Endothelial cell of umbilical vein (primary cell): ENCODE results near the gene MRGPRG. TPM values are rescaled to one million over a fixed set of nuclear protein-coding genes. Genes with fewer than 3 reads are reported as not detected.

ENCODE experiments used
- BruUV-seq: library from RNA; stranded (reverse); fragments of 400-500 nt; replicated peaks from 2 replicates; lab custom pipeline; 2021; lab: Mats Ljungman, UMichigan
- CTCF ChIA-PET: fragments of 300-600, 350-600 bp; sonication (Branson Sonifier 250); formaldehyde crosslinking; loops from one replicate; lab custom pipeline; 2021; ENCODE audit warnings: antibody characterized with exemption, inconsistent platforms; lab: Charles Lee
- POLR2A ChIA-PET: fragments of 300-600, 350-600 bp; sonication (Branson Sonifier 250); formaldehyde crosslinking; loops from one replicate; lab custom pipeline; 2021; ENCODE audit warnings: antibody characterized with exemption, inconsistent platforms; lab: Charles Lee
- DNase-seq: peaks from one replicate; pipeline ENCODE4 v3.0.0-alpha.2; 2011; ENCODE audit warnings: low read depth, low spot score
- FAIRE-seq: peaks from 2 replicates; lab custom pipeline; 2011; peaks lifted over from hg19 to GRCh38; lab: Jason Lieb, UNC
- H2AFZ ChIP-seq: 2 replicates; pipeline ENCODE4 v1.6.0; 2012; ENCODE audit warnings: low read depth, low read length, control low read depth, inconsistent platforms
- H3K27ac ChIP-seq: 2 replicates; pipeline ENCODE4 v1.5.1; 2011; ENCODE audit warnings: low read depth, mild to moderate bottlenecking, control low read depth, low read length, moderate library complexity; ENCODE audit not compliant: insufficient read depth
- H3K27me3 ChIP-seq, 2 experiments: 2 replicates each; pipeline versions ENCODE4 v1.6.0 to v1.6.1; 2011; ENCODE audit warnings: low read length in 2 of 2, mixed read lengths in 1 of 2; ENCODE audit not compliant: control insufficient read depth in 2 of 2, insufficient read depth in 2 of 2
- H3K36me3 ChIP-seq, 2 experiments: 2 replicates in 1 of 2; 3 replicates in 1 of 2; pipeline ENCODE4 v1.5.1; 2011; ENCODE audit warnings: low read length in 2 of 2, mild to moderate bottlenecking in 1 of 2, moderate library complexity in 1 of 2; ENCODE audit not compliant: control insufficient read depth in 2 of 2, insufficient read depth in 2 of 2; ENCODE audit errors: extremely low read depth in 1 of 2
- H3K4me1 ChIP-seq: 3 replicates; pipeline ENCODE4 v1.5.1; 2011; ENCODE audit warnings: mild to moderate bottlenecking, low read length; ENCODE audit not compliant: control insufficient read depth, insufficient read depth; ENCODE audit errors: extremely low read depth
- H3K4me2 ChIP-seq: 2 replicates; pipeline ENCODE4 v1.6.1; 2011; ENCODE audit warnings: low read length, control low read depth, mixed read lengths; ENCODE audit not compliant: insufficient read depth
- H3K4me3 ChIP-seq, 3 experiments: fragments of 200-600 bp in 1 of 3; sonication (generic), shearing (Covaris generic) in 1 of 3; replicated peaks in 1 of 3; 2 replicates each; pipeline ENCODE4 v1.5.1; 2011 to 2016; ENCODE audit warnings: control low read depth in 3 of 3, low read length in 3 of 3, mild to moderate bottlenecking in 2 of 3, inconsistent platforms in 1 of 3, low read depth in 1 of 3, moderate library complexity in 1 of 3; ENCODE audit not compliant: insufficient read depth in 1 of 3
- H3K79me2 ChIP-seq: 2 replicates; pipeline ENCODE4 v1.6.0; 2012; ENCODE audit warnings: low read length, inconsistent platforms; ENCODE audit not compliant: control insufficient read depth, insufficient read depth
- H3K9ac ChIP-seq: replicated peaks from 2 replicates; pipeline ENCODE3; 2011; ENCODE audit warnings: low read length, control low read depth; ENCODE audit not compliant: insufficient read depth; ENCODE audit errors: extremely low read depth
- H3K9me1 ChIP-seq: replicated peaks from 3 replicates; pipeline ENCODE4 v1.6.0; 2011; ENCODE audit warnings: mild to moderate bottlenecking, low read length; ENCODE audit not compliant: control insufficient read depth, insufficient read depth; ENCODE audit errors: extremely low read depth
- H3K9me3 ChIP-seq: replicated peaks from 2 replicates; pipeline ENCODE4 v1.5.1; 2012; ENCODE audit warnings: low read length, inconsistent platforms; ENCODE audit not compliant: control insufficient read depth, insufficient read depth
- H4K20me1 ChIP-seq: replicated peaks from 2 replicates; pipeline ENCODE3; 2011; ENCODE audit warnings: mild to moderate bottlenecking, low read length; ENCODE audit not compliant: control insufficient read depth, insufficient read depth; ENCODE audit errors: extremely low read depth
- CTCF ChIP-seq, 2 donors: IDR thresholded peaks; 1 replicate in 1 of 2; 2 replicates in 1 of 2; pipeline ENCODE4 v1.5.1; 2011; ENCODE audit warnings: low read length in 2 of 2, mild to moderate bottlenecking in 2 of 2, moderate library complexity in 2 of 2, control low read depth in 1 of 2, inconsistent platforms in 1 of 2, low read depth in 1 of 2; ENCODE audit not compliant: insufficient read depth in 1 of 2; ENCODE audit errors: extremely low read depth in 1 of 2
- EZH2 ChIP-seq: IDR thresholded peaks from 2 replicates; pipeline ENCODE4 v1.6.1; 2012; ENCODE audit warnings: borderline replicate concordance, low read depth, mild to moderate bottlenecking, moderate library complexity, low read length, inconsistent platforms; ENCODE audit not compliant: severe bottlenecking
- FOS ChIP-seq: IDR thresholded peaks from 2 replicates; pipeline ENCODE4 v1.6.1; 2011; ENCODE audit warnings: mild to moderate bottlenecking, low read length, moderate library complexity, borderline replicate concordance; ENCODE audit not compliant: insufficient read depth
- MAX ChIP-seq: IDR thresholded peaks from 2 replicates; pipeline ENCODE4 v1.6.1; 2011; ENCODE audit not compliant: insufficient read depth, insufficient read length
- MYC ChIP-seq: IDR thresholded peaks from one replicate; pipeline ENCODE4 v1.6.1; 2011; ENCODE audit warnings: mild to moderate bottlenecking, low read depth, low read length
- POLR2A ChIP-seq: IDR thresholded peaks from 2 replicates; pipeline ENCODE4 v1.6.1; 2012; ENCODE audit warnings: low read depth, mild to moderate bottlenecking, control low read depth, low read length
- dilution Hi-C: fragments of 300-500 bp; cut with MboI; formaldehyde crosslinking; loops from one replicate; pipeline ENCODE4 v1.15.0; 2019; ENCODE audit warnings: low sequenced_read_pairs; ENCODE audit not compliant: extremely low pct_ligation_motif_present
- intact Hi-C: fragments of 100-400 bp; cut with micrococcal nuclease; formaldehyde crosslinking; loops from one replicate; pipeline ENCODE4 v1.10.0; 2022
- polyA plus RNA-seq, 4 experiments: library from polyadenylated mRNA; depleted of rRNA in 3 of 4; stranded (reverse) in 3 of 4; unstranded in 1 of 4; fragments of >200 nt; gene quantifications; 2 replicates each; pipeline versions ENCODE4 v1.2.1 to v1.2.3, GENCODE V29; 2011 to 2012; ENCODE audit warnings: missing spikeins in 1 of 4
- total RNA-seq: library from RNA; stranded (reverse); gene quantifications from 2 replicates; pipeline ENCODE4 v1.2.3, GENCODE V29; 2021

Gene MRGPRG
- total and polyA plus RNA-seq, 2 donors (not counting 3 experiments of a cell fraction or from before 2014, with no cell fraction given): not detected

GRCh38 chr11:3182462-3182852 lies 36.2 kb downstream of the MRGPRG start:
- H2AFZ ChIP-seq: no peak overlapping the region
- DNase-seq (no peak), FAIRE-seq (no peak)
- H3K9me3 ChIP-seq: no peaks in the 10 kb centered on the region
- BruUV-seq: no TSS peak
- H4K20me1 ChIP-seq: no peaks in the 10 kb centered on the region
- TF ChIP-seq MAX: no peak
- TF ChIP-seq MYC: no peak
- no peak for TF ChIP-seq EZH2
- TF ChIP-seq POLR2A: no peak
- dilution Hi-C loops: no loop called here
- no peak overlapping the region for H3K4me2 ChIP-seq
- H3K4me3 ChIP-seq: no peak overlapping the region
- H3K27me3 ChIP-seq: peaks cover 0 to 3% of the 10 kb centered on the region in 2 experiments
- H3K9me1 ChIP-seq: no peaks in the 10 kb centered on the region
- ChIA-PET POLR2A (no interaction called here), CTCF (no interaction called here)
- no peaks in the 10 kb centered on the region for H3K4me1 ChIP-seq
- no peak overlapping the region for H3K27ac ChIP-seq
- H3K36me3 ChIP-seq: no peaks in the 10 kb centered on the region
- H3K9ac ChIP-seq: no peak overlapping the region
- no peaks in the 10 kb centered on the region for H3K79me2 ChIP-seq
- intact Hi-C loops: no loop called here

- BruUV-seq: no TSS peak
- Histone ChIP-seq H3K27ac (no peak overlapping the region), H3K4me3 (no peak overlapping the region), H2AFZ (no peak overlapping the region), H3K79me2 (no peaks in the 10 kb centered on the region), H3K4me2 (no peak overlapping the region), H3K9me3 (no peaks in the 10 kb centered on the region), H3K9me1 (no peaks in the 10 kb centered on the region), H3K9ac (no peak overlapping the region), H3K27me3 (no peaks in the 10 kb centered on the region), H3K36me3 (no peaks in the 10 kb centered on the region), H4K20me1 (no peaks in the 10 kb centered on the region), H3K4me1 (no peaks in the 10 kb centered on the region)
- FAIRE-seq: no peak
- ChIA-PET CTCF (no interaction called here), POLR2A (no interaction called here)
- DNase-seq: no peak
- dilution Hi-C loops (no loop called here), intact Hi-C loops (no loop called here)
- no peak for TF ChIP-seq FOS
- no peak for TF ChIP-seq EZH2
- TF ChIP-seq MAX: no peak
- TF ChIP-seq CTCF (IDR thresholded peaks at IDR 0.05; ENCODE audit: extremely low read depth in 1 of 2, insufficient read depth in 1 of 2, low read depth in 1 of 2, low read length in 2 of 2): no peak
Observed at GRCh38 chr11:3181725-3182461, 36.7 kb downstream of the MRGPRG start.
